Measurements from ENCODE around the gene TMEM61.

Gene TMEM61

DNA sequence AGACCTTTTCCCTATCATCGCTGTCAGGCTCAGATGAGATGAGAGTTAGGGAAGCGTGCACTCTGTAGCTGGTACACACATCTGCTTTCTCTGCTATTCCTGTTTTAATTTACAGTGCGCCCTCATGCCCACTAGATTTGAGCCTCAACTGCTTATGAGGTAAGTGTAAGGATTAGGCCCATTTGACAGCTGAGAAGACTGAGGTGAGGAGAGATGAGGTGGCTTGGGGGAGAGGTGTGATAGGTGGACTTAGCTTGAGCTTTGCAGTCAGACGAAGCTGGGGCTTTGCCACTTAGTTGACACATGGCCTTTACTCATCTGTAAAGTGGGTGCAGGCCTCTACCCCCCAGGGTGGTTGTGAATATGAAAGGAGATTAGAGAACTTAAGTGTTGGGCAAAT lies 8.5 kb downstream of the TMEM61 start:
- no peaks in the 10 kb centered on the region for H3K36me3 ChIP-seq (replicated peaks; ENCODE audit: insufficient read depth, low read length)
- H3K4me3 ChIP-seq (ENCODE audit: low read length) = no peak overlapping the region
- H3K9me3 ChIP-seq (replicated peaks; ENCODE audit: insufficient read depth, low read length) = no peaks in the 10 kb centered on the region
- H3K4me2 ChIP-seq (ENCODE audit: low read depth, low read length) = no peak overlapping the region
- no peaks in the 10 kb centered on the region for H3K9me2 ChIP-seq (replicated peaks; ENCODE audit: insufficient read depth, low read length)
- H3K27ac ChIP-seq (ENCODE audit: low read length) = no peak overlapping the region
- H4K20me1 ChIP-seq (ENCODE audit: insufficient read depth, low read length) = no peaks in the 10 kb centered on the region
- no peak for TF ChIP-seq EZH2phosphoT487 (IDR thresholded peaks at IDR 0.05; ENCODE audit: low read length)
- TF ChIP-seq, protein P1, sequence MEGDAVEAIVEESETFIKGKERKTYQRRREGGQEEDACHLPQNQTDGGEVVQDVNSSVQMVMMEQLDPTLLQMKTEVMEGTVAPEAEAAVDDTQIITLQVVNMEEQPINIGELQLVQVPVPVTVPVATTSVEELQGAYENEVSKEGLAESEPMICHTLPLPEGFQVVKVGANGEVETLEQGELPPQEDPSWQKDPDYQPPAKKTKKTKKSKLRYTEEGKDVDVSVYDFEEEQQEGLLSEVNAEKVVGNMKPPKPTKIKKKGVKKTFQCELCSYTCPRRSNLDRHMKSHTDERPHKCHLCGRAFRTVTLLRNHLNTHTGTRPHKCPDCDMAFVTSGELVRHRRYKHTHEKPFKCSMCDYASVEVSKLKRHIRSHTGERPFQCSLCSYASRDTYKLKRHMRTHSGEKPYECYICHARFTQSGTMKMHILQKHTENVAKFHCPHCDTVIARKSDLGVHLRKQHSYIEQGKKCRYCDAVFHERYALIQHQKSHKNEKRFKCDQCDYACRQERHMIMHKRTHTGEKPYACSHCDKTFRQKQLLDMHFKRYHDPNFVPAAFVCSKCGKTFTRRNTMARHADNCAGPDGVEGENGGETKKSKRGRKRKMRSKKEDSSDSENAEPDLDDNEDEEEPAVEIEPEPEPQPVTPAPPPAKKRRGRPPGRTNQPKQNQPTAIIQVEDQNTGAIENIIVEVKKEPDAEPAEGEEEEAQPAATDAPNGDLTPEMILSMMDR (IDR thresholded peaks at IDR 0.05; ENCODE audit: low read length) = no peak
- TF ChIP-seq EZH2 (optimal IDR thresholded peaks at IDR 0.05; ENCODE audit: low read depth, low read length) = no peak
- H3K27me3 ChIP-seq (replicated peaks; ENCODE audit: insufficient read depth, low read length) = no peaks in the 10 kb centered on the region
- H2AFZ ChIP-seq (ENCODE audit: low read length) = no peak overlapping the region
- no peaks in the 10 kb centered on the region for H3F3A ChIP-seq (ENCODE audit: insufficient read depth, low read length)
- no peak for DNase-seq
- H3K79me2 ChIP-seq (ENCODE audit: low read length) = no peaks in the 10 kb centered on the region
- no peak overlapping the region for H3K9ac ChIP-seq (ENCODE audit: low read length)
- H3K4me1 ChIP-seq (ENCODE audit: low read length) = no peaks in the 10 kb centered on the region

DNA sequence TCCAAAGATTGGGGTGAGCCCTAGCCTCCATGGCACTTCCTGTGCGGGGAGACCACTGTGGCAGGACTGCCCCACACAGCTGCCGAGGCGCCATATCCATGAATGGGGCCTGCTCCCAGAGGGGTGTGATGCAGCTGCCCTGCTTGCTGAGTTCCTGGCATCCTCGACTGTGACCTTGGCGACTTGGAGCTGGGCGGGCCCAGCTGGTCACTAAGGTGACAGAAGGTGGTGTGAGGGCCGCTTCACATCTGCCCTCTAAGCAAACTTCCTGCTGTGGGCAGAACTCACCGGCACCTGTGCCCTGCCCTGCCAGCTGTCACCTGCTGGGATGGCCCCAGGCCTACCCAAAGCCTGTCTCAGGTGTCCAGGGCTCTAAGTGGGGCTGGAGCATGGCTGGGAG lies 9.0 kb downstream of the TMEM61 start:
- Histone ChIP-seq H3K36me3 (replicated peaks; ENCODE audit: insufficient read depth, low read length) (no peaks in the 10 kb centered on the region), H3K27me3 (replicated peaks; ENCODE audit: insufficient read depth, low read length) (no peaks in the 10 kb centered on the region), H3K4me3 (ENCODE audit: low read length) (no peak overlapping the region), H4K20me1 (ENCODE audit: insufficient read depth, low read length) (no peaks in the 10 kb centered on the region), H3K27ac (ENCODE audit: low read length) (no peak overlapping the region), H3K79me2 (ENCODE audit: low read length) (no peaks in the 10 kb centered on the region), H2AFZ (ENCODE audit: low read length) (no peak overlapping the region), H3K9me2 (replicated peaks; ENCODE audit: insufficient read depth, low read length) (no peaks in the 10 kb centered on the region), H3F3A (ENCODE audit: insufficient read depth, low read length) (no peaks in the 10 kb centered on the region), H3K9me3 (replicated peaks; ENCODE audit: insufficient read depth, low read length) (no peaks in the 10 kb centered on the region), H3K4me1 (ENCODE audit: low read length) (no peaks in the 10 kb centered on the region), H3K9ac (ENCODE audit: low read length) (no peak overlapping the region), H3K4me2 (ENCODE audit: low read depth, low read length) (no peak overlapping the region)
- no peak for DNase-seq
- no peak for TF ChIP-seq EZH2phosphoT487 (IDR thresholded peaks at IDR 0.05; ENCODE audit: low read length)
- TF ChIP-seq, protein P1 (IDR thresholded peaks at IDR 0.05; ENCODE audit: low read length) = no peak

DNA sequence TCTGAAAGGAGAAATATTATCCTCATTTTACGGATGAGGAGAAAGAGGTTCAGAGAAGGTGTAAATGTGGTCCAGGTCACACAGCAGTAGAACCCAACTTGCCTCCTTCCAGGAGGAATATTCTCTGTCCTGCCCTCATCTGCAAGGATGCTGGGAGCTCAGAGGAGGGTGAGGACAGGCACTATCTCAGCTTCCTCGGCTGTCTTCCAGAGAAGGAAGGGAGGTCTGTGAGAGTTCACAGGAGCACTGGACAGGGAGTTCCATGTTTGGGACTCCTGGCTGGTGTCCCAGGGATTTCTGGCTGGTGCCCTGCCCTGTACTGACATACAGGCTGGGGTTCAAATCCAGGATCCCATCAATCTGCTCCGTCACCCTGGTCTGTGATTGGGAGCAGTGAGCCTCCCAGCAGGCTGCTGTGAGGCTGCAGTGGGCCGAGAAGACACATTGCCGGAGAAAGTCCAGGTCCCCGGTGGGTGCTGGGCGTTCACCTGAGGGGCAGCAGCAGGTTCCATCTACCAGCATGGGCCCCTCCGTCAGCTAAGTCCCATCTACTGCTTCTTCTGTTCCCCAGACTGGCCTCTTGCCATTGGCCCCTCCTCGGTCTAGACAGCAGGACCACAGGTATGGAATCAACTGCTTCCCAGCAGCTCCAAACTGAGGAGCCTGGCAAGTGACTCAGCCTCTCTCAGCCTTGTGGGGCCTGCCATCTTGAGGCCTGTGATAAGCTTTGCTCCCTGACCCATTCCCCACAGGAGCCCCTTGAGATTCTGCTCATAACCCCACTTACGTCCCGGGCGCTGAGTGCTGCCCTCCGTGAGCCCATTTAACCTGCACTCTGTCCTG lies 9.8 kb downstream of the TMEM61 start:
- no peak for DNase-seq
- Histone ChIP-seq H3K27ac (ENCODE audit: low read length) (no peak overlapping the region), H3K9me3 (replicated peaks; ENCODE audit: insufficient read depth, low read length) (no peaks in the 10 kb centered on the region), H3K4me1 (ENCODE audit: low read length) (no peaks in the 10 kb centered on the region), H2AFZ (ENCODE audit: low read length) (no peak overlapping the region), H3K79me2 (ENCODE audit: low read length) (no peaks in the 10 kb centered on the region), H3K9me2 (replicated peaks; ENCODE audit: insufficient read depth, low read length) (no peaks in the 10 kb centered on the region), H4K20me1 (ENCODE audit: insufficient read depth, low read length) (no peaks in the 10 kb centered on the region), H3K4me3 (ENCODE audit: low read length) (no peak overlapping the region), H3K27me3 (replicated peaks; ENCODE audit: insufficient read depth, low read length) (no peaks in the 10 kb centered on the region), H3K9ac (ENCODE audit: low read length) (no peak overlapping the region), H3K36me3 (replicated peaks; ENCODE audit: insufficient read depth, low read length) (no peaks in the 10 kb centered on the region), H3K4me2 (ENCODE audit: low read depth, low read length) (no peak overlapping the region), H3F3A (ENCODE audit: insufficient read depth, low read length) (no peaks in the 10 kb centered on the region)
- TF ChIP-seq EZH2phosphoT487 (IDR thresholded peaks at IDR 0.05; ENCODE audit: low read length) (no peak), EZH2 (optimal IDR thresholded peaks at IDR 0.05; ENCODE audit: low read depth, low read length) (no peak)
- TF ChIP-seq, protein P1 (IDR thresholded peaks at IDR 0.05; ENCODE audit: low read length) = no peak
